A673 (cell line): Measurements from ENCODE around the gene TLE4. TPM values are rescaled to one million over a fixed set of nuclear protein-coding genes. Genes with fewer than 3 reads are reported as not detected.
A peak's percentile ranks its signal among the peaks of the same experiment; 100 is the strongest.

ENCODE experiments used
- BruUV-seq: library from RNA; stranded (reverse); fragments of 400-500 nt; replicated peaks from 2 replicates; lab custom pipeline; 2021; lab: Mats Ljungman, UMichigan
- CTCF ChIA-PET: fragments of 300-600 bp; sonication (Branson Sonifier 250); formaldehyde crosslinking; loops from one replicate; lab custom pipeline; 2022; ENCODE audit warnings: antibody characterized with exemption; lab: Charles Lee
- POLR2A ChIA-PET: fragments of 300-600 bp; sonication (Branson Sonifier 250); formaldehyde crosslinking; loops from one replicate; lab custom pipeline; 2022; ENCODE audit warnings: antibody characterized with exemption; ENCODE audit not compliant: low non-redundant PET; lab: Charles Lee
- DNase-seq: peaks from one replicate; pipeline ENCODE4 v3.0.0-alpha.2; 2015; ENCODE audit warnings: low spot score
- H3K27ac ChIP-seq: fragments of 200-600 bp; sonication (generic); 2 replicates; pipeline ENCODE4 v1.5.1; 2016; ENCODE audit warnings: mixed run types, low read depth, mild to moderate bottlenecking, mixed read lengths, antibody characterized with exemption, low read length; ENCODE audit not compliant: poor library complexity, severe bottlenecking
- H3K27me3 ChIP-seq: fragments of 200-600 bp; sonication (generic); replicated peaks from 2 replicates; pipeline ENCODE4 v1.6.1; 2017; ENCODE audit warnings: mixed run types, low read depth, mild to moderate bottlenecking, mixed read lengths, antibody characterized with exemption, low read length; ENCODE audit not compliant: insufficient read depth, poor library complexity
- H3K36me3 ChIP-seq: fragments of 200-600 bp; sonication (generic); 2 replicates; pipeline ENCODE4 v1.6.1; 2016; ENCODE audit warnings: mixed run types, mild to moderate bottlenecking, mixed read lengths, antibody characterized with exemption, low read length; ENCODE audit not compliant: insufficient read depth, poor library complexity, severe bottlenecking
- H3K4me1 ChIP-seq: fragments of 200-600 bp; sonication (generic); 2 replicates; pipeline ENCODE4 v1.6.1; 2017; ENCODE audit warnings: mixed run types, mild to moderate bottlenecking, mixed read lengths, antibody characterized with exemption, low read length; ENCODE audit not compliant: insufficient read depth, poor library complexity, severe bottlenecking
- H3K4me3 ChIP-seq: fragments of 200-600 bp; sonication (generic); 2 replicates; pipeline ENCODE4 v1.5.1; 2016; ENCODE audit warnings: low read depth, mixed run types, mild to moderate bottlenecking, mixed read lengths, low read length; ENCODE audit not compliant: poor library complexity, severe bottlenecking
- H3K9me3 ChIP-seq: fragments of 200-600 bp; sonication (generic); 2 replicates; pipeline ENCODE4 v1.6.1; 2016; ENCODE audit warnings: mixed run types, low read depth, mild to moderate bottlenecking, mixed read lengths, antibody characterized with exemption, low read length; ENCODE audit not compliant: poor library complexity, severe bottlenecking
- CTCF ChIP-seq: fragments of 300-800, 200-600 bp; sonication (generic); conservative IDR thresholded peaks from 2 replicates; pipeline ENCODE4 v1.5.1; 2017; ENCODE audit warnings: low read depth, mild to moderate bottlenecking, antibody characterized with exemption, low read length, moderate library complexity, mixed read lengths
- EZH2 ChIP-seq: fragments of 200-600 bp; sonication (generic); IDR thresholded peaks from 2 replicates; pipeline ENCODE4 v1.6.1; 2017; ENCODE audit warnings: borderline replicate concordance, low read depth, mild to moderate bottlenecking, mixed read lengths, antibody characterized with exemption, low read length; ENCODE audit not compliant: poor library complexity, severe bottlenecking
- intact Hi-C: fragments of 100-400 bp; cut with micrococcal nuclease; formaldehyde crosslinking; loops from one replicate; pipeline ENCODE4 v1.10.0; 2022; ENCODE audit not compliant: unreplicated experiment
- total RNA-seq: library from RNA; stranded (reverse); gene quantifications from 2 replicates; pipeline ENCODE4 v1.2.3, GENCODE V29; 2021

The TLE4 gene
- total RNA-seq, 1 experiment from 2014 or later, result 21.3 TPM

DNA sequence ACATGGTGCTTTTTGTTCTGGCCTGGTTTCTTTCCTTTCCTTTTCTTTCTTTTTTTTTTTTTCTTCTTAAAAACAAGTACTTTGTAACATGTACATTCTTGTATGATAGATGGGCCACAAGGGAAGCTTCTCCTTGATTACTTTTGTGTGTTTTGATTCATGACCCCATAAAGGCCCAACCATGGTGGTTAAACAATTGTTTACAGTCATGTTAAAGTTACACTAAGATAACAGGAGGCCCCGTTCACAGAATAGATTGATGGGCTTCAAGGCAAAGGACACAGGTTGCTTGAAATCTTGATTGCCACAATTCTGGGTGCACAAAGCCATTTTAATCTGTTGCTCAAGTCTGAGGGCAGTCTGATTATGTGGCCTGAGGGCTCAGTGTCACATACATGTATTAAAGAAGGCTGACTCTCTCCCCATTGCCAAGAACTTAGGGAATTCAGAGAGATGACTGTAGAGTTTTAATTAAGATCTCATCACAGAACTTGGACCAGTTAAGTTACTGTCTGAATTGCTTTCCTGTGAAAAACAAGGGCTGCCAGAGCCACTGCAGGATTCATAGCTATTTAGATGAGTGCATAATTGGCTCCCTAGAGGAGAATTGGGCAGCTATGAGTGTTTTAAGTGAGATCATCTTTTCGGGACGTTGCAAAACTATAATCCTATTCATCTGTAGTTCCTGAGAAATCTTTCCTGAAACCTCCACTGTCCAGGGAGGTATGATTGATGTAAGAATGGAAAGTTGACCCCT, 163.4 kb downstream of the TLE4 start:
- peak; percentile 76 for DNase-seq
- Histone ChIP-seq H3K36me3 (no peaks in the 10 kb centered on the region), H3K4me3 (no peak overlapping the region), H3K9me3 (no peaks in the 10 kb centered on the region), H3K27ac (no peak overlapping the region), H3K27me3 (no peaks in the 10 kb centered on the region), H3K4me1 (peaks cover 5% of the 10 kb centered on the region)
- intact Hi-C loops, result no loop called here
- POLR2A ChIA-PET, result no interaction called here
- TF ChIP-seq EZH2 (no peak), CTCF (no peak)
- CTCF ChIA-PET, result no interaction called here
- no TSS peak for BruUV-seq

DNA sequence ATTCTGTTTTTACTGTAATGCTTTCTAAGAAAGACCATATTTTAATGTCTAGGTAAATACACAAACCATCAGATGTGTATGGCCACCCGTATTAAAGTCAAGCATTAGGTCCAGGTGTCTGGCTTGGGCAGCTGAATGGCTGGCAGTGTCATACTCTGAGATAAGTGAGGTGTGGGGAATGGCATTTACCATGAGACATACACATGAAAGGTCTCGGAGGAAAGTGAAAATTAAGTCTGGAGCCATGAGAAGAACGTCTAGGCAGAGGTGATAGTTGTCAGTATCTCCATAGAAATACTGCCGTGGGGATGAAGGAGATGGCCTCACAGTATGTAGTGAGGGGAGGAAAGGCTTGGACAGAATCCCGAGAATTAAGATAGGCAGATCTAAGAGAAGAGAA, 164.3 kb downstream of the TLE4 start:
- H3K4me3 ChIP-seq, result no peak overlapping the region
- TF ChIP-seq EZH2, result no peak
- no peak for TF ChIP-seq CTCF
- H3K27ac ChIP-seq, result no peak overlapping the region
- peaks cover 5% of the 10 kb centered on the region for H3K4me1 ChIP-seq
- DNase-seq, result no peak
- H3K9me3 ChIP-seq, result no peaks in the 10 kb centered on the region
- no TSS peak for BruUV-seq
- no peaks in the 10 kb centered on the region for H3K27me3 ChIP-seq
- intact Hi-C loops, result no loop called here
- no peaks in the 10 kb centered on the region for H3K36me3 ChIP-seq
- ChIA-PET CTCF (no interaction called here), POLR2A (no interaction called here)

DNA sequence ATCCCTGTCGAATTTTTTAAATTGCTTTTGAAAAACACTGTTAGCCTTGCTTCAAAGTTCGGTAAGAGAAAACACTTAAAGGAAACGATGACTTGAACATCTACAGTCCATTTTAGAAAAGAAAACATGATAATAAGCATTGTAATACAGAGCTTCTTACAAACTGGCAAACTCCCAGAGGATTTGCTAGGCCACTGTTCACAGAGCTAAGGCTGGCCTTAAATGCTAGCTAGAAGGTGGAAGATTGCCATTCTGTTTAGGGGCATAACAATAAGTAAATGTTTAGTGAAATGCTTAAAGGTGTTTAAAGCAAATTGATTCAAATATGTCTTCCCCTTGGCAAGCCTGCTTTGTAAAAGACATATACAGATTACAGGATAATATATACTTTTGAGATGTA, 169.6 kb downstream of the TLE4 start:
- no TSS peak for BruUV-seq
- Histone ChIP-seq H3K9me3 (no peaks in the 10 kb centered on the region), H3K4me1 (no peaks in the 10 kb centered on the region), H3K4me3 (no peak overlapping the region), H3K27ac (no peak overlapping the region), H3K27me3 (peaks cover 5% of the 10 kb centered on the region), H3K36me3 (no peaks in the 10 kb centered on the region)
- DNase-seq, result no peak
- CTCF ChIA-PET, result no interaction called here
- intact Hi-C loops, result no loop called here
- TF ChIP-seq CTCF (no peak), EZH2 (no peak)
- POLR2A ChIA-PET, result no interaction called here
